Activated CD4-positive, CD25-positive, alpha-beta regulatory T cell treated with anti-CD3 and anti-CD28 coated beads, Interleukin-2, amount 50 U/mL, for 24 hours (primary cell): ENCODE data around the gene DAB2IP.
A peak's percentile ranks its signal among the peaks of the same experiment; 100 is the strongest.

Source experiments
- ATAC-seq, 2 donors: fragments of 150-1000 bp; cut with Tn5 transposase; one replicate each; pipeline ENCODE4 v1.10.0; 2021; ENCODE audit warnings: mild to moderate bottlenecking in 1 of 2, moderate library complexity in 1 of 2

The DAB2IP gene

DNA sequence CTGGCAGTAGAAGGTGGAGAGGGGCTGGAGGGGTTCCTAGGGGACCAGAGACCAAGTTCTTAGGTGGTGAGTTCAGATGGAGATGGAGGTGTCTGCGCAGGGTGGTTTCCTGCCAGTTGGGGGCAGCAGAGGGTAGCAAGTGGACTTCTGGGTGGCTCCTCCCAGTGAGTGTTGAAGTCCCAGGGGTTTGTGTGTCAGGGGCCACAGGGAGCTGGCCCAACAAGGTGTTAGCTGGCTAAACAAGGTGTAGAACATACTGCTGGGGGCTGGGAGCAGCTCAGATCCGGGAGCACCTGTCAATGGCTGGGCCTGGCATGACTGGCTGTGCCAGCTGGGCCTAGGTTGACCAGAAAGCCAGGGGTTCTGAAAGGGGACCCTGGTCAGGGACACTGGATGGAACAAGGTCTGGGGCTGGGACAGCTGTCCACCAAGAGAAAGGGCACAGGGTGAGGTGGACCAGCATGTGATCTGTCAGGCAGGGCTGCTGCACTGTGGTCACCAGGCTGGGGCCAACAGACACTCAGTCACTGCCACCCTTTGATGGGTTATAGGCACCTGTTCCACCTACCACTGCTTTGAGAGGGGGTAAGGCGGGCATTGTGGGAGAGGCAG lies 35.6 kb downstream of the DAB2IP start:
- peak; percentile 29 to 50 for ATAC-seq

DNA sequence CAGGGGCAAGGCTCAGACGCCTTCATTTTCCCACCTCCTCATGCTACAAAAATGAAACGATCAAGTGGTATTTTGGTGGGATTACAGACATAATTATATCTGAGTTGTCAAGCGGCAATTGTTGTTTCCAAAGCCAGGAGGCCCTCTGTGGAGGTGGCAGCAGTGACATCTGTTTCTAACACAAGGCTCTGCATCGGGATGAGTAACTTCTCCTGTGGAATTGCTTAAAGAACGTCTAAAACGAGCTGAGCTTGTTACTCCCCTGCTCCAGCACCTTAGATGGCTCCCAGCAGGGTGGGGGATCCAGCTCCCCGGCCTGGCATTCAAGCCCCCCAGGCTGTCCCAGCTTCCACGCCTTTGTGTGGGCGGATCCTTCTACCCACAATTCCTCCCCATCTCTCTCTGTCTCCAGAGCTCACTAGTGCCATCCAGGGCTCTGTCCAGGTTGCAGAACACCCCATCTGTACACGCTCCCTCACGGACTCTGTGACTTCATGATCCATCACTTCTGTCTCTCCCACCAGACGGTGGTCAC lies 36.8 kb downstream of the DAB2IP start:
- ATAC-seq = no peak

DNA sequence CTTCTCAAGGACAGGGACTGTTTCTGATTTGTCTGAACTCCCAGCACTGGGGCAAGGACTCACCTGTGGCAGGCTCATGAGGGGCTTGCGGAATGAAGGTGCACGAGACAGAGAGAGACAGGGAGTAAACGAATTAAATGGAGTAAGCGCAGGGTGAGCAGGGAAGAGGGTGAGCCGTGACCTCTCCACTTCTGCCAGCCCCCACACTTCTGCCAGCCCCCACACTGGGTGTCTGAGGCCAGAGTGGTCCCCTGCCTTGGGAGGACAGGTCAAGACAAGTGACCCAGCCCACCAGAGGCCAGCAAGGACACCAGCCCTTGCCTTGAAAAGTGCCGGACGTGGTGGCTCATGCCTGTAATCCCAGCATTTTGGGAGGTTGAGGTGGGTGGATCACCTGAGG lies 37.2 kb downstream of the DAB2IP start:
- no peak for ATAC-seq

DNA sequence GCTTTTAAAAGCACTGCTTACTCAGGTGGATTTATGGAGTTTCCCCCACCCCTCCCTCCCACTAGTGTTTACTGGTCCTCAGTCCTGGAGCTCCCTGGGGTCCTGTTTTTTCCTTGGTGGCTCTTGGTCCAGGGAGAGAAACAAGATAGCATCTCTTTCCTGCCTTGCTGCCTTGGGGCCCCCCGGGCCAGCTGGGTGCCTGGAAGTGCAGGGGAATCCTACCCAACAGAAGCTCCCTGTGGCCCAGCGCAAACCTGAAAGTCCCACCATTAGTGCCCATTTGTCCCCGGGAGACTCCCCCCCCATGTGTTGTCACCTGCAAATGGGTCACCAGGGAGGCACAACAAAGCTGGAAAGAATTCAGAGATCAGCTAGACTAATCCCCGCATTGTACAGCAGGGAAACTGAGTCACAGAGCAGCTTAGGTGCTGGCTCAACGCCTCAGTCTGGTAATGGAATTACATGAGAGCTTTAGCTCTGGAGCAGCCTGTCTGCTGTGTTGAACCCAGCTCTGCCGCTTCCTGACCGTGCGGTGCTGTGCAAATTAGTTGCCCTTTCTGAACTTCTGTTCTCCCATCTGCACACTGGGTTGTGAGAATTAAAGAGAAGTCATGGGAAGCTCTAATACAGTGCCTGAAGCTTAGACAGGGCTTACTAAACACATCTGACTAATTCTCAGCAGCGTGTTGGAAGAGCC lies 38.2 kb downstream of the DAB2IP start:
- ATAC-seq = no peak

DNA sequence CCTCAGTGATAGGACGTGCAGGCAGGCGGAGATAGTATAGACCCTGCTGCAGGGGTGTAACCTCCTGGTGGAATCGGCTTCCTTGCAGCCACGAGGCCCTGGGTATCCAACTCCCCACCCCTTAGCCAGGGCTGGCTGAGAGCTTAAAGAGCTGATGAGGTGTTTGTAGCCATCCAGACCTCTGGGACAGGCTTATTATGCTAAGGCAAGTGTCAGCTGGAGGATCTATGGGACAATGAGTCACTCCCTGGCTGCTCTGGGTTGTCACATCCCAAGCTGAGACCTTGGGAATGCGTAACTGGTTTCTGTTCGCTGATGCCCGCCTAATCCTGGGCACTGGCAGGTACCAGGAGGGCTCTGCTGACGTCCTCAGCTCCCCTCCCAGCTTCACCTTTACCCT lies 38.9 kb downstream of the DAB2IP start:
- no peak for ATAC-seq

DNA sequence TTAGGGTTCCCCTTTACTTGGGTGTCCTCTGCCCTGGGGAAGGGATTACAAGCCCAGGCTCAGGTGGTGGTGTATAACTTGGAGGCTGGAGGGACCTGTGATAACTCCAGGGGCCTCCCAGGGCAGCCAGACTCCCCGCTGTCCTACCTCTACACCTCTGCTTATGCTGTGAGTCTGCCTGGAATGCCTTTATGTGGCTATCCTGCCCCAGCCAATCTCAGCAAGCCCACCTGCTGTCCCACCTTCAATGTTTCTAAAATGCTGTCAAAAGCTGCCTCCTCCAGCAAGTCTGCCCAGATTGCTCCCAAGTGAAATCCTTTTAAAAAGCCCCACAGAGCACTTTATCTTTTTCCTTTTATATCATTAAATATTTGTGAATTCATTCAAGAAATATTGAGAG lies 39.3 kb downstream of the DAB2IP start:
- ATAC-seq = no peak

DNA sequence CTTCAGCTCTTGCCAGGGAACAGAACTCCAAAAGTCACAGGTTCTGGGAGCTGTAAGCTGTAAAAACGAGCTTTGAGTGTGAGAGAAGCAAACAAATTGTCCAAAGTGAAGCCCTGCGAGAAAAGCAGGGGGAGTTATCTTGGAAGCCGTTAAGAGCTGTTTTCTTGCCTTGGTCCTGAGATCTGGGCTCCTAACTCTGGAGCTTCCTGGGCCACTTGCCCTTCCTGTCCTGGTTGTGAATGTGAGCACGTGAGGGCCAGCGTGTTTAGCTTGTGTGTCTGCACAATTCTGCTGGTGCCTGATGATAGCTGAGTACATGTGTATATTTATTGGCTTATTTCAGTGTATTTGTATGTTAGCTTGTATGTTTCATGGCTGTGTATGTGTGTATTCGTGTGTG lies 40.5 kb downstream of the DAB2IP start:
- ATAC-seq = no peak

DNA sequence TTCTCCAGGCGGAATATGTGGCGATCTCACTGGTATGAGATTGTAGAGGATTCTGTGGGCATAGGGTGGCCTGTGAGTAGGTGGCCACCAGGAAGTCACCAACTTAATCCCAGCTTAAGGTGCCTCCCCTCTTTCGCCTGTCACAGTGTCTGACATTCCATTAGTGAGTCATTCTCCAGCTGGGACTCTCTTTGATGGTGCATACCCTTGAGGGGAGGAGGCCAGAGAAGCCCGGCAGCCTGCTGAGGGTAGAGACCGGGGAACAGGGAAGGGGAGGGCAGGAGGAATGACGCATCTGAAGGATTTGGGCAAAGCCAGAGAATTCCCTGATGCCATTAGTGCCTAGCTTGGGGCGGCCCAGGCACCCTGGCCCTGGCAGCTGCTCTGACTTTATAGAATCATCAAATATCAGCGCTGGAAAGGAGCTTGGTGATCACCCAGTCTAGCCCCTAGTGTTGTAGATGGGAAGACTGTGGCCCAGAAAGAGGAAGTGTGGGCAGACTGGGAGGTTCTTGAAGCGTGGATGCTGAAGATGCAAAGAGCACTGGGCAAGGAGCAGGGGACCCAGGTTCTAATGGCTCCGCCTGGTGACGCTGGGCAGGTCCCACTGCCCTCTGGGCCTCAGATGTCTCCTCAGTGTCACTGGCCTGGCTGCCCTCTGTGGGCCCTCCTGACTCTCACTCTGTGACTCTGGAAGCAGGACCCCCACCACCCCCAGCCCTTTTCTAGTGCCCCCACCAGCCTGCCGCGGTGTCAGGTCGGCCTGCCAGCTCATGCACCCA lies 41.4 kb downstream of the DAB2IP start:
- ATAC-seq = no peak

DNA sequence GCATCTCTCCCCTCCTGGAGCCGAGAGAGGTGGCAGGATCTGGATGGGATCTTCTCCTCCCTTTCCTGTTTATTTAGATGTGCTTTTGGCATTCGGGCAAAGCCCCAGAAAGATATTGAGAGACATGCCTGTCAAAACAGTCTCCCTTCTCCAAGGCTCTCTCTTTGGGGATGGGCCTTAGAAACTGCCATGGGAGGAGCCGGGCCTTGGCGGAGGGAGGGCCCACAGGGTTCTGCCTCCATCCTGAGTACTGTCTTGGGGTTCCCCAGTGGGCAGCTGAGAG lies 41.9 kb downstream of the DAB2IP start:
- no peak for ATAC-seq

DNA sequence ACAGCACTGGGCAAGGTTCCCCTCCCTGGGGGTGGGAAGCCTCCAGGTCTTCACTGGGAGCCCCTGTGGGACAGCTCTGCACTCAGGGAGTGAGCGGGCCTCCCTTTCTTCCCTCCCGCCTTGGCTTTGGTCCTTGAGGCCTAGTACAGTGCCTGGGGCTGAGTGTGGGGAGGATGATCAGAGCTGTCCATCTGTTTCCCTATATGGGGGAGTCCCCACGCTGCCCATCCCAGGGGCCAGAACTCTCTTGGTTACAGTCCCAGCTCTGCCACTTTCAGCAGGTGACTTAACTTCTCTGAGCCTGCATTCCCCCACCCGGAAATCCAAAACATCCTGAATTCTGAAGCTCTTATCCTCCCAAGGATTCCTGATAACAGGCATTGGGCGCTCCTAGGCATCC lies 42.6 kb downstream of the DAB2IP start:
- ATAC-seq = no peak

DNA sequence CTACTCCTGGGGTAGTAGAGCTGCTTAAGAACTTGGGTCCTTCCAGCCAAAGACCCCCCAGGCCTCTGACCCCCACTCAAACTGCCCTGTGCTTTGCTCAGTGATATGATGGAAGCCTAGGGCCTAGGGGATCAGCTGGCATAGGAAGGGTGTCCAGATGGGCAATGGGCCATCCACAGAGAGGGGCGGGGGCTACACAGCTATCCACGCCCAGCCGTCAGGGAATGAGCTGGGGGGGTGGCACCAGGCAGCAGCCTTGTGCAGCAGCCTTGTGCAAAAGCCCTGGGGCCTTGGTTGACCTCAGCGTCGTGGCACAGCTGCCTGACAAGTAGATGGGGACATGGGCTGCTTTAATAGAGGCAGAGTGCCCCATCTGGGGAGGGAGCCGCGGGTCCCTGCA lies 43.2 kb downstream of the DAB2IP start:
- ATAC-seq = no peak

DNA sequence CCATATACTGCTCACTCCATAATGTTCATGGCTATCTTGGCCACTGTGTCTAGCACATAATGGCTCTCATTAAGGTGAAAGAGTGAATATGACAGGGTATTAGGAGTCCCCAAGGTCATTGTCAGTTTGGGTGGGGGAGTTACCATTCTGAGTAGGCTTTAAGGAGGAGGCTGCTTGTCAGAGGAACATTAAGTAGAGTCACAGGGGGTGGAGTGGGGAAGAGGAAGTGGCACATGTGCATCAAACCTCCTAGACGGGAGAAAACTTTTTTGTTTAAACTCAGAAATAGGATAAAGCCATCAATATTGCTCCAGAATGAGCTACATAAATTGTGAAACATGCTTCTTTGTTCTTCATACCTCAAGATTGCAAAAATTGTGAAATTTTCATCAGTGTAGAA lies 45.5 kb downstream of the DAB2IP start:
- no peak for ATAC-seq

DNA sequence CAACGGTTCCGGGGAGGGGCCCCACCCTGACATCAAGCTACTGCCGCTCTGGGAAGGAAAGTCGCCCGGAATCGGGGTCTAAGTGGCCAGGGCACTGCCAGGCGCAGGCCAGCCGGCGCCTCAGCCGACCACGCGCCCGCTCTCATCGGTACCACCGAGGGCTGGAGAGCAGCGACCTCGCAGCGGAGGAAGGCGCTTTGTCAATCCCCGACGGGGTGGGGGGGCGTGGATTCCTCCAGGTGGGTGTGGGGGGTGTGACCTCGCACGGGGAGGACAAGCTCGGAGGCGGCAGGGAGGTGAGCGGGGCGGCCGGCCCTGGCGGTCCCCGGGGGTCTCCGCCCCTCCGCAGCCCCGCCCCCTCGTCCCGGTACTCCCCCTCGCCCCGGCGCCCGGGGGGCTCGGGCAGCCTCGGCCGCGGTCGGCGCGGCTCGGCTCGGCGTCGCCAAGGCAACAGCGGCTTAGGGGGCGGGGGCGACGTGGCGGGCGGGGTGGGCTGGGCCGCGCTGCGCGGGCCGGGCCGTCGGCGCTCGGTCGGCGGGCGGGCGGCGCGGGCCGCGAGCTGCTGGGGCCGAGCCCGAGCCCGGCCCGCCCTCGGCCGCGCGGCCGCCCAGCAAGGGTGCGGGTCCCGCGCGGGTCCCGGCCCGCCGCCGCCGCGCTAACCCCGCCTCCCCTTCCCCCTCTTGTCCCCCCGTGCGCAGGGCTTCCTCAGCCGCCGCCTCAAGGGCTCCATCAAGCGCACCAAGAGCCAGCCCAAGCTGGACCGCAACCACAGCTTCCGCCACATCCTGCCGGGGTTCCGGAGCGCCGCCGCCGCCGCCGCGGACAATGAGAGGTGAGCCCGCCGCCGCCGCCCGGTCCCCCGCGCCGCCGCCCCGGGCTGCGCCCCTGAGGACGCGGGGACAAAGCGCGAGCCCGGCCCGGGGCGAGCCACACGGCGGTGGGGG lies 47.5 kb downstream of the DAB2IP start:
- ATAC-seq = peak; percentile 50 to 56

DNA sequence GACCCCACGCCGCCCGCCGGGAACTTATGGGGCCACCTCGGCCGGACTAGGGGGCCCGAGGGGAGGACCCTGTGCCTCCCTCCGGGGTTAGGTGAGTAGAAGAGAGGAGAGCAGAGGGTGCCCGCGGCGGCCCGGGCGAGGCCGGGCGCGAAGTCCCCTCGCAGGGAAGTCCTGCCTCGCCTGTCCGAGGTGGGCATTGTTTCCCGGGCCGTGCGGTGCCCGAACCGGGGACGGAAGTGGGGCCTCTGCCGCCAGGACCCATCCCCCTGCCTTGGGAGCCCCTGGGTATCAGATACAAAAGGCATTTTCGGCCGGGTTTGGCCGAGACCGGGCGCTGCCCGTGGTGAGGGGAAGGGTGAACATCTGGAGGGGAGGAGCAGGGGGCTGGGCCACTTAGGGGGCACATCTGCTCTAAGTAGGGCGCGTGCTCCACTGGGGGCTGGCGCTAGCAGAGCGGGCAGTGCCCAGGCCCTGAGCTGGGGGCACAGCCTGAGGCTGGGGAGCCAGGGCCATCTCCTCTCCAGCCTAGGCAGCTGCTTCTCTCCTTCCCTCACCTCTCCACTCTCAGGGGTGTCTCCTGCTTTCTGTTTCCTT lies 48.2 kb downstream of the DAB2IP start:
- no peak for ATAC-seq

DNA sequence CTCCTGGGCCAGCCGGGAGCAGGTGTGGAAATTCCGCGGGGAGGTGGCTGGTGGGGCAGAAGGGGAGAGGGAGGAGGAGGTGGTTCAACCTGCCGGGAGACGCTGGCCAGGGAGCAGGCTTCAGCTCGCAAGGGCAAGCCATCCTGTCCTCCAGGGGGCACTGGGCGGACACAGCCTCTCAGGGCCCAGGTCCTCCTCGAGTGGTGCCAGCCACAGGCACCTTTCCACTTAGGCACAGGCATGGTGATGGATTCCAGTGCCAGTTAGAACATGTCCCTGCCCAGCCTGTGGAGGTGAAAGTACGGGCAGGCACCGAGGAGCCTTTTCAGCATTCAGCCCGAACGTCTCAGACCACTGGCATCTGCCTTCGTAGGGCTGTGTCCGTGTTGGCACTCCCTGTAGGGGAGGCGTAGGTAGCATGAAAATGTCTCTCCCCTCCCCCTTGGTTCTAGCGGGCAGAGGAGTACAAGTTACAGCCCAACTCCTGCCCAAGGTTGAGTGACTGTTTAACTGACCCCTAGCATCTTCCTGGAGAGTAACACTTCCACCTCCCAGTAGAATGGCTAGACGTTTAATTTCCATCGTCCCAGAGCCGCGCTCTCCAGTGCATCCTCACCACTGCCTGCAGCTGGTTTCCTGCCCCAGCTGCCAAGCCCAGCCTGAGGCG lies 48.9 kb downstream of the DAB2IP start:
- no peak for ATAC-seq

DNA sequence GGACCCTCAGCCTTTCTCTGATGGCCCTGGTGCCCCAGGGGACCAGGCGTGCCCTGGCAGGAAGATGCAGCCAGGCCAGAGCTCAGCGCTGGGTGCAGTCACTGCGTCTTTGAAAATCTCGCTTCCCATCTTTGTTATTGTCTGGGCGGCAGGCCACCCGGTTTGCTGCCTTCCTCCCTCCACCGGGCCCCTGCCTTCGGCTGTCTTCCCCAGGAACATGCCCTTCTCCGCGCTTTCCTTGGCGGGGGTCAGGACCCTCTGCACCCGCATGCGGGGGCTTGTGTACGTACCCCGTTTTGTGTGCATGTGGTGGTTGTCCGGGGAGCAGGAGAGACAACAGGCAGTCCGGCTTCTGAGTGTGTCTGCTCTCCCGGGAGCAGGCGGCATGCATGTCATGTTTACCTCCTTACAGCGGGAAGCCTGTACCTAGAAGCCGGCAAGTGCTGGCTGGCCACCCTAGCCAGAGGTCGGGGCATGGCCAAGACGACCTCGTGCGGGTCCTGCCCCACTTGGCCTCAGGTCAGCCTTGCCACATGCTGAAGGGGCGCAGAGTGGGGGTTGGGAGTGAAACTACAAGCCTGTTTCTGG lies 49.5 kb downstream of the DAB2IP start:
- ATAC-seq = no peak

DNA sequence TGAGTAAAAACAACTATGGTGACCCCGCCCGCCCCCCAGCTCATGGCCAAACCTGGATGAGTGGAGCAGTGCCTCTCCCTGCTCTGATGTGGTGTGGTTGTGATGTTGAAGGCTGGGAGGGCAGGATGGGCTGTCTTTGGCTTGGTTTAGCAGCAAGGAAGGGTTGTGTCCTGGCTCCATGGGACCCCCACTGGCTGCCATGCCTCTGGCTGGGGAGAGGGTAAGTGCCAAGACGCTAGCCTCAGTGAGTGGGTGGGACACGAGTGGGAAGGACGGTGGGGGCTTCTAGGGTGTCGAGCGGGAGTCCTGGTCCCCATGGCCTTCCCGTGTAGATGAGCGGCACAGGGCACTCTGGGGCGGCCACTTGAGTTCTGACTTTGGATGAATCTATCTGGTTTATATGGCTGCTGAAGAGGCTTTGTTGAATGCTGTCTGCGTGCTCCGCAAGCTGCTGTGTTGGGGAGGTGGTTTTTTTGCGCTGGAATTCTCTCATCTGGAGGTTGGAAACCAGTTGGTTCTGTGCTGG lies 50.4 kb downstream of the DAB2IP start:
- no peak for ATAC-seq

DNA sequence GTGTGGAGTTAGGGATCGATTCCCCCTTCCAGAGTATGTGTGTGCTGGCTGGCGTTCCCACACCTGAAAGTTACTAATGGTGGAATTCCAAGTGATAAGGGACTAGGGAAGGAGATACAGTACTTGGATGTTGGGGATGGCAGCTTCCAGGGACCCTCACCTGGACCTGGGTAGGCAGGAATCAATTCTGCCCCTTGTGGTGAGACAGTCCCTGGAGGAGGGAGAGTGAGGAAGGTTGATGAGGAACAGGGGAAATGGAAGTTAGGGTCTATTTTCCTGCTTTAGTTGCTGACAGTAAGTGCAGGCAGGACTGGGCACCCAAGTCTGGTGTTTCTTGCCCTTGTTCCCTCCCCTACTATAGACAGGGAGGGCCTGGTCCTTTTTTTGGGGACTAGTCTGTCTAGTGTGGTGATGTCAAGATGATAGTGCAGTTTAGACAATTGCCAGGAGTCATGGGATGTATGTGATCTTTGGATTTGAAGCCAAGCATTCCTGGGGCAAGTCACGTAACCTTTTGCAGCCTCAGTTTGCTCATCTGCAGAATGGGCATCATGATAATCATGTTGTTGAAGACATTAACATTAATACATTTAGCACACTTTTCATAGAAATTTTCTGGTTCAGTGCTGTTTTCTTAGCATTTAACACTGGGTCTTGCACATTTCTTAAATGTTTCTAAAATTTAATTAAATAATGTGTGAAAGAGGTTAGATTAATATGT lies 51.7 kb downstream of the DAB2IP start:
- ATAC-seq = no peak

DNA sequence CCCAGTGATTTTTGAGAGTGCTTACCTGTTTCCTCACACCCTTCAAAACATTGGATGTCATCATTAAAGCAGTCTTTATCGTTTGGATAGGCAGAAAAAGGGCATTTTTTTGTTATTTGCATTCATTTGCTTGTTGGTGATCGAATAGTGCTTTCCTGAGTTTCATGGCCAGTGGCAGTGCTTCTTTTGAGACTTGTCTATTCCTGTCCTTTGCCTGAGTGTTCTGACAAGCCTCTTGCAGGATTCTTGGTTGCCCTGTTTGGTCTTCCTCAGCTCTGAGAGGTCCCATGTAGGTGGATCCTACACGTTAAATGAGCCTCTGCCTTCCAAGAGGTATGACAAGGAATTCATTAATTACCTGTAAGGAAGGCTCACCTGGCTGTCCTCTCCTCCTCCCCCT lies 52.8 kb downstream of the DAB2IP start:
- no peak for ATAC-seq

DNA sequence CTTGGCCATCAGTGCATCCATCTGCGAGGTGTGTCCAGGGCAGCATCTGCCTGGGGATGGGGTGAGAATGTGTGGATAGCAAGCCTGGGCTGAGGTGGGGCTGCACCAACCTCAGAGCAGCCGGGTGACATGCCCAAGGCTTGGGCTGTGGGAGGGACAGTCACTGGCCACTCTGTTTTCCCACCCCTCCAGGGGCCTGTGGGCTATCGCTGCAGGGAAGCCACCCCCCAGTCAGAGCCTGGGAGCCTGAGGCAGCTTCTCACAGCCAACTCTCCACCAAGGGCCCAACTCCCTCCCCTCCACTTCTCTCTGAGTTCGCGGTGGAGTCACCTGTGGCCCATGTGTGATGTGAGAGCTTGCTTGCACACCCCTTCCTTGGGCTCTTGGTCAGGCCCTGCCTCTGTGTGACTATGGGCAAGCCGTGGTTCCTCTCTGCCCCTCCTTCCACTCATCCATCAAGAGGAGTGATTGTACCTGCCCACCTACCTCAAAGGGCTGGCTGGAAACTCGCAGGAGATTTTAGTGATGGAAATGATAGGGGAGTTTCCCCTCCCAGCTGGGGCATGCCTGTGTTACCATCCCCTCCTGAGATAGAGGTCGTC lies 54.8 kb downstream of the DAB2IP start:
- no peak for ATAC-seq
